KMS-11 (cell line): Measurements from ENCODE around the gene AMFR.

Experiments used
- H2AFZ ChIP-seq: fragments of 200-600 bp; sonication (generic); 2 replicates; pipeline ENCODE4 v1.6.1; 2016; ENCODE audit warnings: antibody characterized with exemption, mixed run types, low read depth
- H3K27ac ChIP-seq: fragments of 200-600 bp; sonication (generic); 2 replicates; pipeline ENCODE4 v1.6.1; 2016; ENCODE audit warnings: mild to moderate bottlenecking, mixed run types
- H3K27me3 ChIP-seq: fragments of 200-600 bp; sonication (generic); 2 replicates; pipeline ENCODE4 v1.6.1; 2017; ENCODE audit warnings: mild to moderate bottlenecking, low read depth, mixed run types, moderate library complexity; ENCODE audit not compliant: insufficient read depth
- H3K36me3 ChIP-seq: fragments of 200-600 bp; sonication (generic); 2 replicates; pipeline ENCODE4 v1.6.1; 2017; ENCODE audit warnings: mild to moderate bottlenecking, mixed run types; ENCODE audit not compliant: insufficient read depth
- H3K4me1 ChIP-seq: fragments of 200-600 bp; sonication (generic); 2 replicates; pipeline ENCODE4 v1.6.1; 2016; ENCODE audit warnings: mild to moderate bottlenecking, low read depth, mixed run types; ENCODE audit not compliant: poor library complexity, severe bottlenecking
- H3K4me2 ChIP-seq: fragments of 200-600 bp; sonication (generic); 2 replicates; pipeline ENCODE4 v1.7.0; 2016; ENCODE audit warnings: mild to moderate bottlenecking, mixed run types
- H3K4me3 ChIP-seq: fragments of 200-600 bp; sonication (generic); IDR thresholded peaks from 2 replicates; pipeline ENCODE4 v1.6.1; 2017; ENCODE audit warnings: low read depth, low read length, mixed read lengths; ENCODE audit not compliant: insufficient read depth
- H3K79me2 ChIP-seq: fragments of 200-600 bp; sonication (generic); 2 replicates; pipeline ENCODE4 v1.6.1; 2016; ENCODE audit warnings: low read depth, mixed run types; ENCODE audit not compliant: insufficient read depth
- H3K9ac ChIP-seq: fragments of 200-600 bp; sonication (generic); 2 replicates; pipeline ENCODE4 v1.6.1; 2016; ENCODE audit warnings: mild to moderate bottlenecking, mixed run types
- H4K20me1 ChIP-seq: fragments of 200-600 bp; sonication (generic); 2 replicates; pipeline ENCODE4 v1.6.1; 2016; ENCODE audit warnings: mild to moderate bottlenecking, mixed run types; ENCODE audit not compliant: insufficient read depth
- CTCF ChIP-seq: fragments of 200-600 bp; sonication (generic); conservative IDR thresholded peaks from 2 replicates; pipeline ENCODE4 v1.6.1; 2017; ENCODE audit warnings: low read depth, mild to moderate bottlenecking, antibody characterized with exemption, low read length, moderate library complexity, mixed read lengths

The AMFR gene

GRCh38 chr16:56421313-56421712 is 4.0 kb downstream of the AMFR start:
- no peak overlapping the region for H2AFZ ChIP-seq
- H4K20me1 ChIP-seq, result no peaks in the 10 kb centered on the region
- H3K36me3 ChIP-seq, result no peaks in the 10 kb centered on the region
- H3K4me1 ChIP-seq, result peaks cover 26% of the 10 kb centered on the region
- no peak overlapping the region for H3K4me2 ChIP-seq
- no peak overlapping the region for H3K9ac ChIP-seq
- H3K79me2 ChIP-seq, result peaks cover 22% of the 10 kb centered on the region; the same call in 1 of the 2 replicates
- no peak overlapping the region for H3K4me3 ChIP-seq
- no peak overlapping the region for H3K27ac ChIP-seq
- no peaks in the 10 kb centered on the region for H3K27me3 ChIP-seq
- TF ChIP-seq CTCF, result no peak

GRCh38 chr16:56420613-56421012 is 4.7 kb downstream of the AMFR start:
- no peak overlapping the region for H3K27ac ChIP-seq
- H4K20me1 ChIP-seq, result no peaks in the 10 kb centered on the region
- no peaks in the 10 kb centered on the region for H3K36me3 ChIP-seq
- no peak overlapping the region for H3K4me2 ChIP-seq
- no peak overlapping the region for H2AFZ ChIP-seq
- no peak overlapping the region for H3K4me3 ChIP-seq
- peaks cover 26% of the 10 kb centered on the region for H3K4me1 ChIP-seq
- peaks cover 22% of the 10 kb centered on the region; the same call in 1 of the 2 replicates for H3K79me2 ChIP-seq
- no peak for TF ChIP-seq CTCF
- H3K9ac ChIP-seq, result no peak overlapping the region
- no peaks in the 10 kb centered on the region for H3K27me3 ChIP-seq

GRCh38 chr16:56419740-56420548 is 5.4 kb downstream of the AMFR start:
- Histone ChIP-seq H3K27me3 (no peaks in the 10 kb centered on the region), H4K20me1 (no peaks in the 10 kb centered on the region), H3K36me3 (no peaks in the 10 kb centered on the region), H2AFZ (no peak overlapping the region), H3K4me2 (no peak overlapping the region), H3K9ac (no peak overlapping the region), H3K79me2 (peaks cover 22% of the 10 kb centered on the region; the same call in 1 of the 2 replicates), H3K27ac (no peak overlapping the region), H3K4me3 (no peak overlapping the region), H3K4me1 (peaks cover 26% of the 10 kb centered on the region)
- no peak for TF ChIP-seq CTCF

- Histone ChIP-seq H3K27ac (no peak overlapping the region), H3K4me2 (no peak overlapping the region), H4K20me1 (no peaks in the 10 kb centered on the region), H3K4me3 (no peak overlapping the region), H3K79me2 (peaks cover 20% of the 10 kb centered on the region; the same call in 1 of the 2 replicates), H3K27me3 (no peaks in the 10 kb centered on the region), H3K36me3 (no peaks in the 10 kb centered on the region), H2AFZ (no peak overlapping the region), H3K9ac (no peak overlapping the region), H3K4me1 (peaks cover 17% of the 10 kb centered on the region)
- no peak for TF ChIP-seq CTCF
Measured at GRCh38 chr16:56417138-56417537, 8.2 kb downstream of the AMFR start.
